Measurements from ENCODE around the gene THUMPD2. TPM values are rescaled to one million over a fixed set of nuclear protein-coding genes. Genes with fewer than 3 reads are reported as not detected.
A peak's percentile ranks its signal among the peaks of the same experiment; 100 is the strongest.
"Not testable (repeated sequence)": the region's sequence is repeated elsewhere in the genome, so short reads cannot be mapped to it uniquely, and the experiment has no call there.

THUMPD2 gene
- total RNA-seq, result 5.7 TPM
- long read RNA-seq, transcript THUMPD2-204 (10 exons, 1,970 nt), result major isoform, 5 of 13 reads
- long read RNA-seq, partial matches to known transcripts, result 2 of 13 reads
- long read RNA-seq, other reads (novel, unspliced or antisense), result 5 of 13 reads

GRCh38 chr2:39778775-39779340 is at the start of gene THUMPD2:
Gene THUMPD2, minus strand, starts transcription at chr2:39779258. Its CDS starts 19 bp downstream, at chr2:39779239.
- peak; percentile 77 for DNase-seq (ENCODE audit: low spot score)
- intact Hi-C loops (cut with DNase I), result no loop called here

GRCh38 chr2:39821871-39822270 is 42.8 kb upstream of the THUMPD2 start:
- intact Hi-C loops (cut with DNase I), result no loop called here
- no peak for DNase-seq (ENCODE audit: low spot score)

DNA sequence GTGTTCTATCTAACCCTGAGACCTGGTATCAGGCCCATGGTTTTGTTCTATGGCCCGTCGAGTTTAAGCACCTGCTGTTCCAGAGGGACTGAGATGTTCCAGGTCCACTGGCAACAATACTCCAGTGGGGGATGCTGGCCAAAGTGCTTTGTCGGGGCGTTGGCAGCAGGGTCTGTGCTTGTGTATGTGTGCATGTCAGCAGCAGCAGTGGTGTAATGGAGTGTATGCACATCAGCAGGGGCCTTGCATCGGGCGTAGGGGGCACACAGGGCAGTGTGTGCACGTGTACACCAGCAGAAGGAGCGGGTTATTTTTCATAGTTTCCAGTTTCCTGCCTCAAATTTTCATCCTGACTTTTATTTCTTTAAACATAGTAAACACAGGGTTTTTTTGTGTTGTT is 37.8 kb upstream of the THUMPD2 start:
- DNase-seq (ENCODE audit: low spot score), result no peak
- intact Hi-C loops (cut with DNase I), result no loop called here

DNA sequence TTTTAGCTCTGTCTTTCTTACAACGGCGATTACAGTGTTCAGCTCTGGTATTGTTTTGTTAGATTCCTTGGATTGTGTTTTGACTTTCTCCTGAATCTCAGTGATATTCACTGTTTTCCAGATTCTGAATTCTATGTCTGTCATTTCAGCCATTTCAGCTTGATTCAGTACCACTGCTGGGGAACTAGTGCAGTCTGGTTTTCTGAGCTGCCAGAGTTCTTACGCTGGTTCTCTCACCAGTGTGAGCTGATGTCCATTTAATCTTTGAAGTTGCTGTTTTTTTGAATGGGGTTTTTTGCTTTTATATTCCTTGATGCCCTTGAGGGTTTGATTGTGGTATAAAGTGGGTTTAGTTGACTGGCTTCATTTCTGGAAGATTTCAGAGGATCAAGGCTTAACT is 37.4 kb upstream of the THUMPD2 start:
- intact Hi-C loops (cut with DNase I), result no loop called here
- DNase-seq (ENCODE audit: low spot score), result no peak

DNA sequence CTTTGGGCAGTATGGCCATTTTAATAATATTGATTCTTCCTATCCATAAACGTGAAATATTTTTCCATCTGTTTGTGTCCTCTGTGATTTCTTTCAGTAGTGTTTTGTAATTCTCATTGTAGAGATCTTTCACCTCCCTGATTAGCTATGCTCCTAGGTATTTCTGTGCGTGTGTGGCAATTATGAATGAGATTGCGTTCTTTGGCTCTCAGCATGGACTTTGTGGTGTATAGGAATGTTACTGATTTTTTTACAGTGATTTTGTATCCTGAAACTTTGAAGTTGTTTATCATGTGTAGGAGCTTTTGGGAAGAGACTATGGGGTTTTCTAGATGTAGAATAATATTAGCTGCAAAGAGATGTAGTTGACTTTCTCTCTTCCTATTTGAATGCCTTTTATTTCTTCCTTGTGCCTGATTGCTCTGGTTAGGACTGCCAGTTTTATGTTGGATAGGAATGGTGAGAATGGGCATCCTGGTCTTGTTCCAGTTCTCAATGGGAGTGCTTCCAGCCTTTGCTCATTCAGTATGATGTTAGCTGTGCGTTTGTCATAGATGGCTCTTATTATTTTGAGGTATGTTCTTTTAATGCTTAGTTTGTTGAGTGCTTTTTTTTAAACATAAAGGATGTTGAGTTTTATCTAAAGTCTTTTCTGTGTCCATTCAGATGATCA is 27.0 kb upstream of the THUMPD2 start:
- intact Hi-C loops (cut with DNase I), result no loop called here
- no peak for DNase-seq (ENCODE audit: low spot score)

DNA sequence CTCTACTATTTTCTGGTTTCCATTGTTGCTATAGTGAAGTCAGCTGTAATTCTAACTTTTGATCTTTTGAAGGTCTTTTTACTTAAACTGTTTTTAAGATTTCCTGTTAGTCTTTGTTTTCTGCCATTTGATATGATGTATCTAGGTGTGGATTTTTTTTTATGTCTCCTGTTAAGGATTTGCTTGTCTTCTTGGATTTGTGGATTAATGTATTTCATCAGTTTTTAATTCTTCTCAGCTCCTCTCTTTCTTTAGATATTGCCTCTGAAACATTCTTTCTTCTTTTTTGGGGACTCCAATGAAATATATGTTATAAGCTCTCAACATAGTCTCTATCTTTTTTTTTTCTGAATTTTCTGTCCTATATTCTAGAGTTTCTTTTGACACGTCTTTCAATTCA is 24.8 kb upstream of the THUMPD2 start:
- intact Hi-C loops (cut with DNase I), result no loop called here
- DNase-seq (ENCODE audit: low spot score), result no peak

- intact Hi-C loops (cut with DNase I), result no loop called here
- DNase-seq (ENCODE audit: low spot score), result no peak
Measured at GRCh38 chr2:39800752-39801151, 21.7 kb upstream of the THUMPD2 start.

DNA sequence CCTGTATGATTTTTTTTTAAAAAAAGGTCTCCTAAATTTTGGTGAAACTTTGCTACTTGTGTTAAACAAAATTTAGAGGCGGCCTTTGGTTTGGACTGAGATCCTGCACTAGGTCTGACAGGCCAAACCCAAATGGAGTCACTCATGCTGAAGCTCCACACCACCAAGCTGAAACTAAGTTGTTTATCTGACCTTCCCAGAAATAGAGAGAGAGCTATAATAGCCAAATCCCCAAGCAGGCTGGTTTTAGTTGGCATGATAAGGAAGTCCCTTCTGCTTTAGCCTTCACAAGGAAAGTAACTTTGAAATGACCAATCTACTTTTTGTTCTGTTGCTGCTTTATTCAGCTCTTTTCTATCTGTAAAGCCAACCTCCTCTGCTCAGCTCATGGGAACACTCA is 17.1 kb upstream of the THUMPD2 start:
- DNase-seq (ENCODE audit: low spot score), result no peak
- intact Hi-C loops (cut with DNase I), result no loop called here

DNA sequence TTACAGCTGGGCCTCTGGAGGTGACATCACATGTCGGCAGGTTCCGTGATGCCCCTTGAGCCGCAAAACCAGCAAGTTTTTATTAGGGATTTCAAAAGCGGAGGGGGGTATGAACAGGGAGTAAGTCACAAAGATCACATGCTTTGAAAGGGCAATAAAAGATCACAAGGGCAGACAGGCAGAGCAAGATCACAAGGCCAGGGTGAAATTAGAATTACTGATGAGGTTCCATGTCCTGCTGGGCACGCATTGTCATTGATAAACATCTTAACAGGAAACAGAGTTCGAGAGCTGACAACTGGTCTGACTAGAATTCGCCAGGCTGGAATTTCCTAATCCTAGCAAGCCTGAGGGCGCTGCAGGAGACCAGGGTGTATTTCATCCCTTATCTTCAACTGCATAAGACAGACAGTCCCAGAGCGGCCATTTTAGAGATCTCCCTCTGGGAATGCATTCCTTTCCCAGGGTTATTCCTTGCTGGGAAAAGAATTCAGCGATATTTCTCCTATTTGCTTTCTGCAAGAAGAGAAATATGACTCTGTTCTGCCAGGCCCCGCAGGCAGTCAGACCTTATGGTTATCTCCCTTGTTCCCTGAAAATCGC is 11.3 kb upstream of the THUMPD2 start:
- DNase-seq (ENCODE audit: low spot score); intact Hi-C loops (cut with DNase I): not testable (repeated sequence)

DNA sequence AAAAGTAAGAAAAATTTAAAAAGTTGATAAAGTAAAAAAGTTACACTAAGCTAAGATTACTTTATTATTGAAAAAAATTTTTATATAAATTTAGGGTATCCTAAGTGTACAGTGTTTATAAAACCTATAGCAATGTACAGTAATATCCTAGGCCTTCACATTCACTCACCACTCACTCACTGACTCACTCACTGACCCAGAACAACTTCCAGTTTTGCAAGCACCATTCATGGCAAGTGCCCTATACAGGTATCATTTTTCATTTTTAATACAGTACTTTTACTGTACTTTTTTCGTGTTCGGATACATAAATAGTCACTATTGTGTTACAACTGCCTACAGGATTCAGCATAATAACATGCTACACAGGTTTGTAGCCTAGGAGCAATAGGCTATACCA is 8.9 kb upstream of the THUMPD2 start:
- intact Hi-C loops (cut with DNase I), result no loop called here
- no peak for DNase-seq (ENCODE audit: low spot score)

DNA sequence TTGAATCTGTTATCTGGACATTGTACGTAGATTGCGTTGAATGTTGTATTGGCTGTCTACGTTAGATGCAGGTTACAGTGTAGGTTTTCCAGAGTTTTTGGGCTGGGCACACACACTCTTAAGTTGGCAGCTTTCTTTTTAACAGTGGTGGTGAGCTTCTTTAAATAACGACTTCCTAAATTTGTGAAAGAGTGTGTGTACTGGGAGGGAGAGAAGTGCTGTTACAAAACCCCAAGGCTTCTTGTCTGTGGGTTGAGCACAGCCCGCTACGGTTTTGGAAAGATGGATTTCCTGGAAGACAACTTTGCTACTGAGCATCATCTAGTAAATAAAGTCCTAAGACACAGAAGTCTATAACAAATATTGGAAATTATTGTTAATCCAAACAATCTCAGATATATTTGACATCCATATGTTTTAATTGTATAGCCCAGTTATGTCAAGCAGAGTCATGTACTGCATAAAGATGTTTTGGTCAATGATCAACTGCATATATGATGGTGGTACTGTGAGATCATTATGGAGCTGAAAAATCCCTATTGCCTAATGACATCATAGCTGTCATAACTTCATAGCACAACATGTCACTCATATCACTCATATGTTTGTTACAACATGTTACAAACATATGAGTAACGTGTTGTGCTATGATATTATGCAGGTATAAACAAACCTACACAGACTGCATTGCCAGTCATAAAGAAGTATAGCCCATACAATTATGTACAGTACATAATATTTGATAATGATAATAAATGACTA is 7.9 kb upstream of the THUMPD2 start:
- intact Hi-C loops (cut with DNase I), result no loop called here
- no peak for DNase-seq (ENCODE audit: low spot score)

DNA sequence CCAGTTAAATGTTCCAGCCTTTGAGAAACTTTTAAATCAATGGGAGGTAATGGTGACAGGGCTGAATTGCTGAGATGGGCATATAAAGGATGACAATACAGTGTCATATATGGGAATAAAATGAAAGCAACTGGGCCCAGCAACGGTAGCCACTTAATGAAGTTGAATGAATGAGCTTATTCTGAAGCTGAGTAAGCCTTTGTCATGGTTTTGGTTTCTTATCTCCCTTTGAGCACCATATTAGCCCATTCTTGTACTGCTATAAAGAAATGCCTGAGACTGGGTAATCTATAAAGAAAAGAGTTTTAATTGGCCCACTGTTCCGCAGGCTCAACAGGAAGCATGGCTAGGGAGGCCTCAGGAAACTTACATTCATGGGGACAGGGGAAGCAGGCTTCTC is 3.5 kb upstream of the THUMPD2 start:
- intact Hi-C loops (cut with DNase I), result no loop called here
- DNase-seq (ENCODE audit: low spot score), result no peak

- no peak for DNase-seq (ENCODE audit: low spot score)
- intact Hi-C loops (cut with DNase I), result no loop called here
Measured at GRCh38 chr2:39781697-39782096, 2.6 kb upstream of the THUMPD2 start.

DNA sequence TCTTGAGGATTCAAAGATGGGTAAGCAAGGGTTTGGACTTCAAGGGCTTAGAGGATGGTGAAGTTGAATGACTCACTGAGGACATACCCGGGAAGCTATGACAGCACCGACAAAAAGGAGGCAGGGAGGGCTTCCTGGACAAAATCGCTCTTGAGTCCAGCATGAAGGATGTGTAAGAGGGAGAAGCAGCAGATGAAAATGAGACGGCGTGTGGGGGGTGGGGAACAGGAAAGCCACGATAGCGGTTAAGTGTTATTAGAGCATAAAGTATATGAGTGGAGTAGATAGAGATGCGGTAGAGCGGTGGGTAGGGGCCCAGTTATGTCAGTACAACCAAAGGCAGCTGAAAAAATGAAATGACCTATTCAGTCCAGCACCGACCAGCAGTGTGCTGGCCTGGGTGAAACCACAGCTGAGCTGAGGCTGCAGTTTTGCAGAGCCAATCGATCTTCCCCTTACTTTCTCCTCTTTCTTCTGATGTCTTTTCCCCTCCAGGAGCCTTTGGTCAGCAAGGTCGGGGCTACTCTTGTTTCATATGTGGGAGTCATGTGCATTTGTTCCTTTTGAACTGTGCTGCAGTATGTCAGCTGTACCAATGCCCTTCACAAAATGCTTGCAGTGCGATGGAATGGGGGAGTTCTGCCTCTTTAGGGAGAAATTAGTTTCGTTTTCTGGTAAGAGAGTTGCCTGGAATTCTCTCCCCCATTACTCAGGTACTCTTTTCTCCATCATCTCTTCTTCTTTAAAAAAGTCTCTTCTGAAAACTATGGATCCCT is 2.0 kb upstream of the THUMPD2 start:
- DNase-seq (ENCODE audit: low spot score), result no peak
- intact Hi-C loops (cut with DNase I), result no loop called here

GRCh38 chr2:39779927-39780326 is 869 bp upstream of the THUMPD2 start:
- DNase-seq (ENCODE audit: low spot score), result no peak
- intact Hi-C loops (cut with DNase I), result no loop called here

- intact Hi-C loops (cut with DNase I), result no loop called here
- DNase-seq (ENCODE audit: low spot score), result no peak
Measured at GRCh38 chr2:39779341-39779851, 338 bp upstream of the THUMPD2 start.

- intact Hi-C loops (cut with DNase I), result no loop called here
- DNase-seq (ENCODE audit: low spot score), result no peak
Measured at GRCh38 chr2:39778233-39778632, 825 bp downstream of the THUMPD2 start.

DNA sequence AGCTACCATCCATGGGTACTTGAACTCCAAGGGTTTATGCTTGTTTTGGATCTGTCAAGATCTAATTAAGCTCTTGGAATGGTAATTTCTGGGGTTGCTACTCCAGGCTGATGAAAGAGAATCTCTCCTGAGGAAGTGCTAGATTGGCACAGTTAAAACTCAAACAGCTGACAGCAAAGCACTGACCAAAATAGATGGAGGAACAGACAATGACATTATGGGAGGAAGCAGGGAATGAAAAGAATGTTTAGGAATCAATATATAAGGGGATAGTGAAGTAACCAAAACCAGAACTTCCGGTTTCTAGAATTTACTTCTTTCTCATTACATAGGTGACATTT is 6.3 kb downstream of the THUMPD2 start:
- intact Hi-C loops (cut with DNase I), result no loop called here
- no peak for DNase-seq (ENCODE audit: low spot score)

GRCh38 chr2:39772086-39772811 is 6.8 kb downstream of the THUMPD2 start:
- DNase-seq (ENCODE audit: low spot score), result no peak
- intact Hi-C loops (cut with DNase I), result no loop called here

All from cardiac septum (tissue), 1 donor.